Karpas-422 (cell line): ENCODE data around the gene ADH6. TPM values are rescaled to one million over a fixed set of nuclear protein-coding genes. Genes with fewer than 3 reads are reported as not detected.
"Not testable (repeated sequence)": the region's sequence is repeated elsewhere in the genome, so short reads cannot be mapped to it uniquely, and the experiment has no call there.

Experiments
- DNase-seq: peaks from one replicate; pipeline ENCODE4 v3.0.0-alpha.2; 2015
- H2AFZ ChIP-seq: fragments of 200-600 bp; sonication (generic); 2 replicates; pipeline ENCODE4 v1.6.1; 2014; ENCODE audit warnings: antibody characterized with exemption, low read length, mixed read lengths
- H3K27ac ChIP-seq: fragments of 200-600 bp; sonication (generic); 2 replicates; pipeline ENCODE4 v1.5.1; 2014; ENCODE audit warnings: mild to moderate bottlenecking, low read length, moderate library complexity
- H3K27me3 ChIP-seq: fragments of 200-600 bp; sonication (generic); 2 replicates; pipeline ENCODE4 v1.6.1; 2014; ENCODE audit warnings: low read length, mixed read lengths
- H3K36me3 ChIP-seq: fragments of 200-600 bp; sonication (generic); 2 replicates; pipeline ENCODE4 v1.6.1; 2014; ENCODE audit warnings: low read length, mixed read lengths; ENCODE audit not compliant: insufficient read depth
- H3K4me1 ChIP-seq: fragments of 200-600 bp; sonication (generic); 2 replicates; pipeline ENCODE4 v1.6.1; 2014; ENCODE audit warnings: mild to moderate bottlenecking, low read length, mixed read lengths
- H3K4me2 ChIP-seq: fragments of 200-600 bp; sonication (generic); 2 replicates; pipeline ENCODE4 v1.6.1; 2014; ENCODE audit warnings: low read length, low read depth, mild to moderate bottlenecking; ENCODE audit not compliant: poor library complexity, severe bottlenecking
- H3K4me3 ChIP-seq: fragments of 200-600 bp; sonication (generic); 2 replicates; pipeline ENCODE4 v1.5.1; 2014; ENCODE audit warnings: mild to moderate bottlenecking, antibody characterized with exemption, low read length, mixed read lengths
- H3K79me2 ChIP-seq: fragments of 200-600 bp; sonication (generic); 2 replicates; pipeline ENCODE4 v1.6.1; 2014; ENCODE audit warnings: mild to moderate bottlenecking, low read length, mixed read lengths
- H3K9ac ChIP-seq: fragments of 200-600 bp; sonication (generic); 2 replicates; pipeline ENCODE4 v1.6.0; 2014; ENCODE audit warnings: low read length
- H3K9me2 ChIP-seq: fragments of 200-600 bp; sonication (generic), shearing (Covaris generic); replicated peaks from 2 replicates; pipeline ENCODE4 v1.6.0; 2014; ENCODE audit warnings: mild to moderate bottlenecking, low read length, moderate library complexity; ENCODE audit not compliant: insufficient read depth
- H3K9me3 ChIP-seq: fragments of 300-700, 200-600 bp; sonication (generic); 2 replicates; pipeline ENCODE4 v1.6.1; 2014; ENCODE audit warnings: low read length, mixed read lengths
- H4K20me1 ChIP-seq: fragments of 200-600 bp; sonication (generic); 2 replicates; pipeline ENCODE4 v1.6.1; 2014; ENCODE audit warnings: mild to moderate bottlenecking, antibody characterized with exemption, low read length, low read depth; ENCODE audit not compliant: insufficient read depth
- total RNA-seq: library from RNA; depleted of rRNA; stranded (reverse); fragments of >200 nt; shearing (Covaris generic); gene quantifications from 2 replicates; pipeline ENCODE4 v1.2.3, GENCODE V29; 2014; ENCODE audit warnings: low replicate concordance

Gene ADH6
- total RNA-seq, 1 experiment from 2014 or later: not detected

- H3K36me3 ChIP-seq: no peaks in the 10 kb centered on the region
These were observed 13.7 kb downstream of the ADH6 start for GRCh38 chr4:99205153-99205979.

GRCh38 chr4:99202536-99202935 is 16.5 kb downstream of the ADH6 start:
- Histone ChIP-seq H3K4me2 (no peak overlapping the region), H3K36me3 (no peaks in the 10 kb centered on the region), H3K4me3 (no peak overlapping the region), H3K27me3 (no peaks in the 10 kb centered on the region), H2AFZ (no peak overlapping the region), H3K9me2 (no peaks in the 10 kb centered on the region; the same call in 1 of the 2 replicates), H3K9me3 (no peaks in the 10 kb centered on the region), H3K27ac (no peak overlapping the region), H3K4me1 (no peaks in the 10 kb centered on the region), H3K79me2 (no peaks in the 10 kb centered on the region), H3K9ac (no peak overlapping the region), H4K20me1 (no peaks in the 10 kb centered on the region)
- DNase-seq: no peak

More at GRCh38 chr4:99205153-99205979, 13.7 kb downstream of the ADH6 start:
- Histone ChIP-seq H3K27me3 (no peaks in the 10 kb centered on the region), H3K4me2 (no peak overlapping the region), H2AFZ (no peak overlapping the region), H3K9me2 (no peaks in the 10 kb centered on the region; the same call in 1 of the 2 replicates), H3K9me3 (no peaks in the 10 kb centered on the region), H3K79me2 (no peaks in the 10 kb centered on the region), H4K20me1 (no peaks in the 10 kb centered on the region), H3K27ac (no peak overlapping the region), H3K9ac (no peak overlapping the region), H3K4me3 (no peak overlapping the region), H3K4me1 (no peaks in the 10 kb centered on the region)
- no peak for DNase-seq

DNA sequence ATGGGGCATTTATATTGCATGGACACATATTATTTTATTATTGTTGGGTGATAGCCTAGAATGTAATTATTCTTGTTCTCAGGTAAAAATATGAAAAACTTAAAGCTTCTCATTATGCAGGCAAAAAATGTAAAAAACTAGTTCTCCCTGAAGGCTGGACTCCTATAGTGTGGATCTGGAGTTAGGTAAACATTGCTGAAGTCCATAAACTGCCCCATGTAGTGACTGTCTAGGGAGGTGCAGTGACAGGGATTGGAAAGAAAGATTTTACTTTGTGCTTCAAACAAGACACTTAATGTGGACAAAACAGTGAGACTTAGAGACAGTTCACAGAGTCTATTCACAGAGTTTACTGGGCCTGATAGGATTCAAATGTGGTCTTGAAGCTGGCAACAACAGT is 17.0 kb downstream of the ADH6 start:
- H3K9ac ChIP-seq: no peak overlapping the region
- H3K27me3 ChIP-seq: no peaks in the 10 kb centered on the region
- H3K27ac ChIP-seq: no peak overlapping the region
- no peaks in the 10 kb centered on the region; the same call in 1 of the 2 replicates for H3K9me2 ChIP-seq
- H3K79me2 ChIP-seq: no peaks in the 10 kb centered on the region
- DNase-seq: no peak
- no peak overlapping the region for H3K4me3 ChIP-seq
- H3K9me3 ChIP-seq: no peaks in the 10 kb centered on the region
- no peak overlapping the region for H2AFZ ChIP-seq
- H3K4me2 ChIP-seq: no peak overlapping the region
- H3K4me1 ChIP-seq: no peaks in the 10 kb centered on the region
- H4K20me1 ChIP-seq: no peaks in the 10 kb centered on the region
- H3K36me3 ChIP-seq: no peaks in the 10 kb centered on the region

- H3K36me3 ChIP-seq: no peaks in the 10 kb centered on the region
- no peak overlapping the region for H2AFZ ChIP-seq
- H3K4me3 ChIP-seq: no peak overlapping the region
- H3K9me3 ChIP-seq: no peaks in the 10 kb centered on the region
- H3K4me2 ChIP-seq: no peak overlapping the region
- no peaks in the 10 kb centered on the region for H3K4me1 ChIP-seq
- no peak overlapping the region for H3K27ac ChIP-seq
- no peaks in the 10 kb centered on the region for H4K20me1 ChIP-seq
- H3K27me3 ChIP-seq: no peaks in the 10 kb centered on the region
- peak; percentile 47 for DNase-seq
- no peaks in the 10 kb centered on the region for H3K79me2 ChIP-seq
- H3K9ac ChIP-seq: no peak overlapping the region
- H3K9me2 ChIP-seq: no peaks in the 10 kb centered on the region; the same call in 1 of the 2 replicates
These were observed 17.4 kb downstream of the ADH6 start for GRCh38 chr4:99201690-99202089.

DNA sequence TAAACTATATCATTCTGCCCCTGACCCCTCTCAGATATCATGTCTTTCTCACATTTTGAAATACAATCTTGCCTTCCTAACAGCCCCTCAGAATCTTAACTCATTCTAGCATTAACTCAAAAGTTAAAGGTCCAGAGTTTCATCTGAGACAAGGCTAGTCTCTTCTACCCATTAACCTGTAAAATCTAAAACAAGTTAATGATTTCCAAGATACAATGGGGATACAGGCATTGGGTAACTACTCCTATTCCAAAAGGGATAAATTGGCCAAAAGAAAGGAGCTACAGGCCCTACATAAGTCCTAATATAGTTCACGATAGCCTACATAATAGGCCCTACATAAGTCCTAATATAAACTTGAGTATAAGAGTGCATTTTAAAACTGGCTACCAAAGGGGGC is 18.9 kb downstream of the ADH6 start:
- H3K9ac ChIP-seq: no peak overlapping the region
- H3K4me3 ChIP-seq: no peak overlapping the region
- no peak overlapping the region for H2AFZ ChIP-seq
- no peak overlapping the region for H3K27ac ChIP-seq
- no peaks in the 10 kb centered on the region for H3K9me3 ChIP-seq
- H3K36me3 ChIP-seq: no peaks in the 10 kb centered on the region
- no peaks in the 10 kb centered on the region for H3K9me2 ChIP-seq
- H3K4me2 ChIP-seq: no peak overlapping the region
- no peaks in the 10 kb centered on the region for H4K20me1 ChIP-seq
- DNase-seq: no peak
- no peaks in the 10 kb centered on the region for H3K27me3 ChIP-seq
- H3K79me2 ChIP-seq: no peaks in the 10 kb centered on the region
- H3K4me1 ChIP-seq: no peaks in the 10 kb centered on the region

DNA sequence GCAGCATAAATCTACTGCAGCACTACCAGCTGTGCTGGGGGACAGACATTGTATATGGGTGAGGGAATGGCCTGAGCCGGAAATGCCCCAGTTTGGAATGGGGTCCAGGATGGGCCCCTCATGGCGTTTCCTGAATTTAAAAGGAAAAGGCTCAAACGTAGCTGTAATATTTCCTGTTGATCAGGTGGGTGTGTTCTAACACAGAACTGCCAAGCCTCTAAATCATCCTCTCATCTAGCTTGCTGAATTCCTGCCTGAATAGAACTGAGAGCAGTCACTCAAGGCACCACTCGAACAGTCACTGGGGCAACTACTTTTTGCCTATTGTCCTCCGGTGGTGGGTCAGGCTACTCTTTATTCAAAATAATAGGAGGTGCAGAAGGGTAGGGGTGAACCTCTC is 28.7 kb downstream of the ADH6 start:
- Histone ChIP-seq H2AFZ (no peak overlapping the region), H3K4me3 (no peak overlapping the region), H3K9me3 (no peaks in the 10 kb centered on the region), H3K4me1 (no peaks in the 10 kb centered on the region), H4K20me1 (no peaks in the 10 kb centered on the region), H3K27ac (no peak overlapping the region), H3K9ac (no peak overlapping the region), H3K4me2 (no peak overlapping the region), H3K36me3 (no peaks in the 10 kb centered on the region), H3K27me3 (no peaks in the 10 kb centered on the region), H3K9me2 (no peaks in the 10 kb centered on the region), H3K79me2 (no peaks in the 10 kb centered on the region)
- no peak for DNase-seq

- not testable (repeated sequence) for H2AFZ ChIP-seq, H3K4me3 ChIP-seq, DNase-seq, H4K20me1 ChIP-seq, H3K79me2 ChIP-seq, H3K36me3 ChIP-seq, H3K9me2 ChIP-seq, H3K9me3 ChIP-seq, H3K27ac ChIP-seq, H3K9ac ChIP-seq, H3K4me1 ChIP-seq, H3K4me2 ChIP-seq, H3K27me3 ChIP-seq
These were observed 29.1 kb downstream of the ADH6 start for GRCh38 chr4:99189900-99190299.

DNA sequence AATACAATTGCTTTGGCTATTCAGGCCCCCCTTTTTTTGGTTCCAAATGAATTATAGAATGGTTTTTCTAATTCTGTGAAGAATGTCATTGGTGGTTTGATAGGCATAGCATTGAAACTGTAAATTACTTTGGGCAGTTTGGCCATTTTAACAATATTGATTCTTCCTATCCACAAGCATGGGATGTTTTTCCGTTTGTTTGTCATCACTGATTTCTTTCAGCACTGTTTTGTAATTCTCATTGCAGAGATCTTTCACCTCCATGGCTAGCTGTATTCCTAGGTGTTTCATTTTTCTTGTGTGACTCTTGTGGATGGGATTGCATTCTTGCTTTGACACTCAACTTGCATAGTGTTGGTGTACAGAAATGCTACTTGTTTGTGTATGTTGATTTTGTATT is 33.0 kb downstream of the ADH6 start:
- no peak overlapping the region for H3K9ac ChIP-seq
- no peaks in the 10 kb centered on the region for H3K79me2 ChIP-seq
- H2AFZ ChIP-seq: no peak overlapping the region
- no peaks in the 10 kb centered on the region for H3K4me1 ChIP-seq
- no peaks in the 10 kb centered on the region for H3K36me3 ChIP-seq
- no peaks in the 10 kb centered on the region for H3K27me3 ChIP-seq
- no peak overlapping the region for H3K27ac ChIP-seq
- DNase-seq: no peak
- no peak overlapping the region for H3K4me3 ChIP-seq
- H3K9me3 ChIP-seq: no peaks in the 10 kb centered on the region
- no peaks in the 10 kb centered on the region for H3K9me2 ChIP-seq
- no peak overlapping the region for H3K4me2 ChIP-seq
- H4K20me1 ChIP-seq: no peaks in the 10 kb centered on the region
